Measurements from ENCODE around the gene OR5C1.

- TF ChIP-seq CTCF (IDR thresholded peaks at IDR 0.05) (no peak), TCF7L2 (IDR thresholded peaks at IDR 0.05; ENCODE audit: low read depth, low read length) (no peak), POLR2AphosphoS5 (IDR thresholded peaks at IDR 0.05; ENCODE audit: low read depth, low read length) (no peak)
- TF ChIP-seq, protein P1, sequence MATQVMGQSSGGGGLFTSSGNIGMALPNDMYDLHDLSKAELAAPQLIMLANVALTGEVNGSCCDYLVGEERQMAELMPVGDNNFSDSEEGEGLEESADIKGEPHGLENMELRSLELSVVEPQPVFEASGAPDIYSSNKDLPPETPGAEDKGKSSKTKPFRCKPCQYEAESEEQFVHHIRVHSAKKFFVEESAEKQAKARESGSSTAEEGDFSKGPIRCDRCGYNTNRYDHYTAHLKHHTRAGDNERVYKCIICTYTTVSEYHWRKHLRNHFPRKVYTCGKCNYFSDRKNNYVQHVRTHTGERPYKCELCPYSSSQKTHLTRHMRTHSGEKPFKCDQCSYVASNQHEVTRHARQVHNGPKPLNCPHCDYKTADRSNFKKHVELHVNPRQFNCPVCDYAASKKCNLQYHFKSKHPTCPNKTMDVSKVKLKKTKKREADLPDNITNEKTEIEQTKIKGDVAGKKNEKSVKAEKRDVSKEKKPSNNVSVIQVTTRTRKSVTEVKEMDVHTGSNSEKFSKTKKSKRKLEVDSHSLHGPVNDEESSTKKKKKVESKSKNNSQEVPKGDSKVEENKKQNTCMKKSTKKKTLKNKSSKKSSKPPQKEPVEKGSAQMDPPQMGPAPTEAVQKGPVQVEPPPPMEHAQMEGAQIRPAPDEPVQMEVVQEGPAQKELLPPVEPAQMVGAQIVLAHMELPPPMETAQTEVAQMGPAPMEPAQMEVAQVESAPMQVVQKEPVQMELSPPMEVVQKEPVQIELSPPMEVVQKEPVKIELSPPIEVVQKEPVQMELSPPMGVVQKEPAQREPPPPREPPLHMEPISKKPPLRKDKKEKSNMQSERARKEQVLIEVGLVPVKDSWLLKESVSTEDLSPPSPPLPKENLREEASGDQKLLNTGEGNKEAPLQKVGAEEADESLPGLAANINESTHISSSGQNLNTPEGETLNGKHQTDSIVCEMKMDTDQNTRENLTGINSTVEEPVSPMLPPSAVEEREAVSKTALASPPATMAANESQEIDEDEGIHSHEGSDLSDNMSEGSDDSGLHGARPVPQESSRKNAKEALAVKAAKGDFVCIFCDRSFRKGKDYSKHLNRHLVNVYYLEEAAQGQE (IDR thresholded peaks at IDR 0.05; ENCODE audit: insufficient read depth in 1 of 2, low read depth in 2 of 2, low read length in 1 of 2), result no peak
Observed at GRCh38 chr9:122786338-122786737, 2.4 kb upstream of the OR5C1 start.
